IPS-NIHi7 (cell line): ENCODE data around the gene CDH12.
"Not testable (repeated sequence)": the region's sequence is repeated elsewhere in the genome, so short reads cannot be mapped to it uniquely, and the experiment has no call there.

Source experiments
- DNase-seq: peaks from one replicate; pipeline ENCODE4 v3.0.0; 2012; ENCODE audit warnings: mixed read lengths; ENCODE audit errors: extremely low spot score

The CDH12 gene

GRCh38 chr5:22293147-22293546 is 560.0 kb downstream of the CDH12 start:
- no peak for DNase-seq

- DNase-seq = no peak
Measured at GRCh38 chr5:22278164-22278563, 575.0 kb downstream of the CDH12 start.

GRCh38 chr5:22277006-22277405 is 576.1 kb downstream of the CDH12 start:
- DNase-seq = no peak

- DNase-seq = not testable (repeated sequence)
Measured at GRCh38 chr5:22265855-22266254, 587.3 kb downstream of the CDH12 start.

- DNase-seq = peak; percentile 7
Measured at GRCh38 chr5:22258139-22258538, 595.0 kb downstream of the CDH12 start.

- DNase-seq = no peak
Measured at GRCh38 chr5:22250528-22250927, 602.6 kb downstream of the CDH12 start.

- DNase-seq = no peak
Measured at GRCh38 chr5:22249209-22249729, 603.9 kb downstream of the CDH12 start.

- no peak for DNase-seq
Measured at GRCh38 chr5:22245770-22246169, 607.4 kb downstream of the CDH12 start.

- peak; percentile 9 for DNase-seq
Measured at GRCh38 chr5:22242532-22242931, 610.6 kb downstream of the CDH12 start.

GRCh38 chr5:22238047-22238446 is 615.1 kb downstream of the CDH12 start:
- DNase-seq = no peak

- no peak for DNase-seq
Measured at GRCh38 chr5:22226423-22226822, 626.7 kb downstream of the CDH12 start.

- no peak for DNase-seq
Measured at GRCh38 chr5:22223079-22223478, 630.1 kb downstream of the CDH12 start.

GRCh38 chr5:22213703-22214495 is 639.2 kb downstream of the CDH12 start:
- DNase-seq = not testable (repeated sequence)

GRCh38 chr5:22212254-22212991 is 640.7 kb downstream of the CDH12 start:
- not testable (repeated sequence) for DNase-seq

GRCh38 chr5:22208463-22208862 is 644.7 kb downstream of the CDH12 start:
- not testable (repeated sequence) for DNase-seq

GRCh38 chr5:22188651-22189050 is 664.5 kb downstream of the CDH12 start:
- DNase-seq = not testable (repeated sequence)

GRCh38 chr5:22187632-22188228 is 665.4 kb downstream of the CDH12 start:
- not testable (repeated sequence) for DNase-seq

GRCh38 chr5:22169226-22169625 is 683.9 kb downstream of the CDH12 start:
- DNase-seq = not testable (repeated sequence)

- not testable (repeated sequence) for DNase-seq
Measured at GRCh38 chr5:22168704-22169103, 684.4 kb downstream of the CDH12 start.

- DNase-seq = not testable (repeated sequence)
Measured at GRCh38 chr5:22165931-22166330, 687.2 kb downstream of the CDH12 start.

GRCh38 chr5:22164910-22165748 is 688.0 kb downstream of the CDH12 start:
- not testable (repeated sequence) for DNase-seq
